ENCODE results near the gene ALDH1A2.

Gene ALDH1A2

DNA sequence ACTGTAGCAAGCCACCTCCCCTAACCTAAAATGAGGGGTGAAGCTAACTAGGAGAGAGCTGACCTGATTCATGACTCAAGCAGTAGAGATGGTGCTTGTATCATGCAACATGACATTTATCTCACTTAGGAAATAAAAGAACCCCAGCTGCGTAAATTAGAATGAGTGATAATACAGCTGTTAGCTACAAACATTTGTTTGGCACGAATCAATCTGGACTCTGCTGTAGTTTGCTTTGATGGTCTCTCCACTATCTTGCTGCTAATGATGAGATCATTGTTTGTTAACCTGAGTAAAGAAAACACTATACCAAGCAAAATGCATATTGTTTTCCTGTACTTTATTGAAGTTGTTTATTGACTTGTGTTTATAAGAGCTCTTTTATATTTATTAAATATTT lies 92.6 kb downstream of the ALDH1A2 start:
- DNase-seq (ENCODE audit: low spot score), result no peak
- no peak overlapping the region for H3K4me3 ChIP-seq
- H3K27ac ChIP-seq, result no peak overlapping the region
- TF ChIP-seq, protein P1, sequence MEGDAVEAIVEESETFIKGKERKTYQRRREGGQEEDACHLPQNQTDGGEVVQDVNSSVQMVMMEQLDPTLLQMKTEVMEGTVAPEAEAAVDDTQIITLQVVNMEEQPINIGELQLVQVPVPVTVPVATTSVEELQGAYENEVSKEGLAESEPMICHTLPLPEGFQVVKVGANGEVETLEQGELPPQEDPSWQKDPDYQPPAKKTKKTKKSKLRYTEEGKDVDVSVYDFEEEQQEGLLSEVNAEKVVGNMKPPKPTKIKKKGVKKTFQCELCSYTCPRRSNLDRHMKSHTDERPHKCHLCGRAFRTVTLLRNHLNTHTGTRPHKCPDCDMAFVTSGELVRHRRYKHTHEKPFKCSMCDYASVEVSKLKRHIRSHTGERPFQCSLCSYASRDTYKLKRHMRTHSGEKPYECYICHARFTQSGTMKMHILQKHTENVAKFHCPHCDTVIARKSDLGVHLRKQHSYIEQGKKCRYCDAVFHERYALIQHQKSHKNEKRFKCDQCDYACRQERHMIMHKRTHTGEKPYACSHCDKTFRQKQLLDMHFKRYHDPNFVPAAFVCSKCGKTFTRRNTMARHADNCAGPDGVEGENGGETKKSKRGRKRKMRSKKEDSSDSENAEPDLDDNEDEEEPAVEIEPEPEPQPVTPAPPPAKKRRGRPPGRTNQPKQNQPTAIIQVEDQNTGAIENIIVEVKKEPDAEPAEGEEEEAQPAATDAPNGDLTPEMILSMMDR (IDR thresholded peaks at IDR 0.05), result no peak

GRCh38 chr15:57969996-57970395 lies 95.5 kb downstream of the ALDH1A2 start:
- Histone ChIP-seq H3K27ac (no peak overlapping the region), H3K4me3 (no peak overlapping the region)
- no peak for DNase-seq (ENCODE audit: low spot score)
- TF ChIP-seq, protein P1 (IDR thresholded peaks at IDR 0.05), result no peak

DNA sequence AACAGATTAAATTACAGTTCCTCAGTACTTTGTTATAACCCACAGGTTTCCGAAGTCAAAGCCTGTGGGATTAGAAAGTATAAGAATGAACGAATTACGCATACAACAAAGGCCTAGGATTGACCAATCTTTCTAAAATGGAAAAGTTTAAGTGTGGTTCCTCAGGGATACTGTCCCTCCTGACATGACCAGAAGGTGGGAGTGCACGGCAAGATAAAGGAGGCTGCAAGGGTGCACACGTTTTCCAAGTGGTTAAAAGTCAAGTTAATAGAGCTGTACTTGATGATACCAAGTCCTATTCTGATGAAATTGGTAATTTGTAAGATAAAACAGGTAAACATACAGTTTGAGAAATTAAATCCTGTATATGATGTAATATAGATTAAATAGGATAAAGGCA lies 96.2 kb downstream of the ALDH1A2 start:
- Histone ChIP-seq H3K27ac (no peak overlapping the region), H3K4me3 (no peak overlapping the region)
- TF ChIP-seq, protein P1 (IDR thresholded peaks at IDR 0.05), result no peak
- no peak for DNase-seq (ENCODE audit: low spot score)

GRCh38 chr15:57962887-57963286 lies 102.6 kb downstream of the ALDH1A2 start:
- no peak for DNase-seq (ENCODE audit: low spot score)

GRCh38 chr15:57961919-57962318 lies 103.6 kb downstream of the ALDH1A2 start:
- H3K27ac ChIP-seq, result no peak overlapping the region
- no peak overlapping the region for H3K4me3 ChIP-seq
- no peak for DNase-seq (ENCODE audit: low spot score)
- TF ChIP-seq, protein P1 (IDR thresholded peaks at IDR 0.05), result no peak

More at GRCh38 chr15:57962887-57963286, 102.6 kb downstream of the ALDH1A2 start:
- TF ChIP-seq, protein P1 (IDR thresholded peaks at IDR 0.05), result no peak
- Histone ChIP-seq H3K27ac (no peak overlapping the region), H3K4me3 (no peak overlapping the region)

GRCh38 chr15:57957113-57957512 lies 108.4 kb downstream of the ALDH1A2 start:
- H3K27ac ChIP-seq, result no peak overlapping the region
- DNase-seq (ENCODE audit: low spot score), result no peak
- H3K4me3 ChIP-seq, result no peak overlapping the region
- TF ChIP-seq, protein P1 (IDR thresholded peaks at IDR 0.05), result no peak

- TF ChIP-seq, protein P1 (IDR thresholded peaks at IDR 0.05), result no peak
- no peak for DNase-seq (ENCODE audit: low spot score)
- Histone ChIP-seq H3K4me3 (no peak overlapping the region), H3K27ac (no peak overlapping the region)
Measured at GRCh38 chr15:57953874-57954273, 111.6 kb downstream of the ALDH1A2 start.

Data from coronary artery (tissue), 2 donors.